ENCODE results near the gene IL3RA. TPM values are rescaled to one million over a fixed set of nuclear protein-coding genes. Genes with fewer than 3 reads are reported as not detected.
"Not testable (repeated sequence)": the region's sequence is repeated elsewhere in the genome, so short reads cannot be mapped to it uniquely, and the experiment has no call there.

Gene IL3RA
- total RNA-seq, 4 donors from 2014 or later, result 5.0 to 19.1 (median 11.4) TPM

DNA sequence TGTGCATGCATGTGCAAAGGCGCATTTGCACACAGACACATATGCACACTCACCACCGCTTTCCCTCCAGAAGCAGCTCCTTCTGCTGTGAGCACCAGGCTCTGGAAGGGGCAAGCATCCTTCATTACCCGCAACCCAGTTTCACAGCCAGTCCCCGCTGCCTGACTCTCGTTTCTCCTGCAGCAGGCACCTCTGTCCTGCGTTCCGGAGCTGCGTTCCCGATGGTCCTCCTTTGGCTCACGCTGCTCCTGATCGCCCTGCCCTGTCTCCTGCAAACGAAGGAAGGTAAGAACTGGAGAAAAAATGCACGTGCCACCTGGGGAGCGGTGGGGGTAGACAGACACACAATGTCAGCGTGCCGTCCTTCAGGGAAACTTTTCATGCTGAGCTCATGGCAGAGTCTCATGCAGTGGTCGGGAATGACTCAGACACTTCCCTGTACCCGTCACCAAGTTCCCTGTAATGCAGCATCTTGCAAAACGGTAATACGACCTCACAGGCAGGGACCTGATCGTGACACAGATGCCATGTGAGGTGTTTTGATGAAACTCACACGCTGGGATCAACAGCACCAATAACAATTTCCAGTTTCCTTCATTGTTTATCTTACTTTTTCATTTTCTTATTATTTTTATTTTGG lies 5.1 kb downstream of the IL3RA start:
- no peak for DNase-seq (ENCODE audit: extremely low spot score)
- Histone ChIP-seq H3K4me3 (no peak overlapping the region), H3K4me1 (no peaks in the 10 kb centered on the region), H3K9me3 (peaks cover 0 to 8% (median 2%) of the 10 kb centered on the region in 4 donors), H3K36me3 (peaks cover 0 to 28% (median 5%) of the 10 kb centered on the region in 4 donors), H3K27ac (replicated peaks in 1 of 4) (no peak overlapping the region), H3K27me3 (no peaks in the 10 kb centered on the region)
- intact Hi-C loops (cut with DNase I), result no loop called here
- WGBS, result 82% methylated on average over 22 of the region's 22 CpGs
- TF ChIP-seq, protein P1, sequence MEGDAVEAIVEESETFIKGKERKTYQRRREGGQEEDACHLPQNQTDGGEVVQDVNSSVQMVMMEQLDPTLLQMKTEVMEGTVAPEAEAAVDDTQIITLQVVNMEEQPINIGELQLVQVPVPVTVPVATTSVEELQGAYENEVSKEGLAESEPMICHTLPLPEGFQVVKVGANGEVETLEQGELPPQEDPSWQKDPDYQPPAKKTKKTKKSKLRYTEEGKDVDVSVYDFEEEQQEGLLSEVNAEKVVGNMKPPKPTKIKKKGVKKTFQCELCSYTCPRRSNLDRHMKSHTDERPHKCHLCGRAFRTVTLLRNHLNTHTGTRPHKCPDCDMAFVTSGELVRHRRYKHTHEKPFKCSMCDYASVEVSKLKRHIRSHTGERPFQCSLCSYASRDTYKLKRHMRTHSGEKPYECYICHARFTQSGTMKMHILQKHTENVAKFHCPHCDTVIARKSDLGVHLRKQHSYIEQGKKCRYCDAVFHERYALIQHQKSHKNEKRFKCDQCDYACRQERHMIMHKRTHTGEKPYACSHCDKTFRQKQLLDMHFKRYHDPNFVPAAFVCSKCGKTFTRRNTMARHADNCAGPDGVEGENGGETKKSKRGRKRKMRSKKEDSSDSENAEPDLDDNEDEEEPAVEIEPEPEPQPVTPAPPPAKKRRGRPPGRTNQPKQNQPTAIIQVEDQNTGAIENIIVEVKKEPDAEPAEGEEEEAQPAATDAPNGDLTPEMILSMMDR (IDR thresholded peaks at IDR 0.05), result no peak
- TF ChIP-seq EP300 (IDR thresholded peaks at IDR 0.05) (no peak), POLR2A (IDR thresholded peaks at IDR 0.05; ENCODE audit: low read depth) (no peak), POLR2AphosphoS5 (IDR thresholded peaks at IDR 0.05) (no peak)

DNA sequence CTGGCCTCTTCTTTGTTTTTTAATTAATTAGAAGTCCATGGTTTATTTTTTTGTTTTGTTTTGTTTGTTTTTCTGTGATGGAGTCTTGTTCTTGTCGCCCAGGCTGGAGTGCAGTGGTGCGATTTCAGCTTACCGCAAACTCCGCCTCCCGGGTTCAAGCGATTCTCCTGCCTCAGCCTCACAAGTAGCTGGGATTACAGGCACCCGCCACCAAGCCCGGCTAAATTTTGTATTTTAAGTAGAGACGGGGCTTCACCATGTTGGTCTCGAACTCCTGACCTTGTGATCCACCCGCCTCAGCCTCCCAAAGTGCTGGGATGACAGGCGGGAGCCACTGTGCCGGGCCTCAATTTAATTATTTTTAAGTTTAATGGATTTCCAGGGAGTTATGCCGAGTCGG lies 13.0 kb downstream of the IL3RA start:
- H3K27me3 ChIP-seq; H3K4me3 ChIP-seq; H3K9me3 ChIP-seq; H3K27ac ChIP-seq (replicated peaks in 1 of 4); H3K4me1 ChIP-seq; DNase-seq (ENCODE audit: extremely low spot score): not testable (repeated sequence)
- peaks cover 0 to 43% (median 9%) of the 10 kb centered on the region in 4 donors for H3K36me3 ChIP-seq
- 92% methylated on average over 15 of the region's 15 CpGs for WGBS
- intact Hi-C loops (cut with DNase I), result loop anchor here (5.0 kb wide), 1 partner anchor 43 kb away; the partner anchor contains the start of gene SLC25A6

DNA sequence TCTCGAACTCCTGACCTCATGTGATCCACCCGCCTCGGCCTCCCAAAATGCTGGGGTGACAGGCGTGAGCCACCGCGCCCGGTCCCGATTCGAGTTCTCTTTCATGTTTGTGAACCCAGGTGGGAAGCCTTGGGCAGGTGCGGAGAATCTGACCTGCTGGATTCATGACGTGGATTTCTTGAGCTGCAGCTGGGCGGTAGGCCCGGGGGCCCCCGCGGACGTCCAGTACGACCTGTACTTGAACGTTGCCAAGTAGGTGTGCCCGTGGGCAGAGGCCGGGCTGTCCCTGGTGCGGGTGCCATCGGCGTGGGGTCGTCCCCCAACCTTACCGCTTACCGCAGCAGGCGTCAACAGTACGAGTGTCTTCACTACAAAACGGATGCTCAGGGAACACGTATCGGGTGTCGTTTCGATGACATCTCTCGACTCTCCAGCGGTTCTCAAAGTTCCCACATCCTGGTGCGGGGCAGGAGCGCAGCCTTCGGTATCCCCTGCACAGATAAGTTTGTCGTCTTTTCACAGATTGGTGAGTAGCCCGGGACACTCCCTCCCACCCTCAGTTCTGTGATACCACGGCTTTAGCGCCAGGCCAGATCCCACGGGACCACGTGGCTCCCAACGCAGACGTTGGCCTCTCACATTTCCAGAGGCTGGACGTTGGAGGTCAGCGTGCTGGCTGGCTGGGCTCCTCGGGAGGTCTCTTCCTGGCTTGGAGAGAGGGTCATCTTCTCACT lies 15.6 kb downstream of the IL3RA start:
- TF ChIP-seq, protein P1 (IDR thresholded peaks at IDR 0.05), result no peak
- TF ChIP-seq POLR2AphosphoS5 (IDR thresholded peaks at IDR 0.05) (peak in 1 of 2 donors; percentile 23), EP300 (IDR thresholded peaks at IDR 0.05) (no peak), POLR2A (IDR thresholded peaks at IDR 0.05; ENCODE audit: low read depth) (no peak)
- Histone ChIP-seq H3K4me3 (no peak overlapping the region), H3K36me3 (peaks cover 0 to 43% (median 7%) of the 10 kb centered on the region in 4 donors), H3K27ac (replicated peaks in 1 of 4) (no peak overlapping the region), H3K27me3 (no peaks in the 10 kb centered on the region), H3K4me1 (peaks cover 0 to 4% (median 3%) of the 10 kb centered on the region in 4 donors), H3K9me3 (no peaks in the 10 kb centered on the region)
- intact Hi-C loops (cut with DNase I), result no loop called here
- no peak for DNase-seq (ENCODE audit: extremely low spot score)
- 97% methylated on average over 49 of the region's 49 CpGs for WGBS

DNA sequence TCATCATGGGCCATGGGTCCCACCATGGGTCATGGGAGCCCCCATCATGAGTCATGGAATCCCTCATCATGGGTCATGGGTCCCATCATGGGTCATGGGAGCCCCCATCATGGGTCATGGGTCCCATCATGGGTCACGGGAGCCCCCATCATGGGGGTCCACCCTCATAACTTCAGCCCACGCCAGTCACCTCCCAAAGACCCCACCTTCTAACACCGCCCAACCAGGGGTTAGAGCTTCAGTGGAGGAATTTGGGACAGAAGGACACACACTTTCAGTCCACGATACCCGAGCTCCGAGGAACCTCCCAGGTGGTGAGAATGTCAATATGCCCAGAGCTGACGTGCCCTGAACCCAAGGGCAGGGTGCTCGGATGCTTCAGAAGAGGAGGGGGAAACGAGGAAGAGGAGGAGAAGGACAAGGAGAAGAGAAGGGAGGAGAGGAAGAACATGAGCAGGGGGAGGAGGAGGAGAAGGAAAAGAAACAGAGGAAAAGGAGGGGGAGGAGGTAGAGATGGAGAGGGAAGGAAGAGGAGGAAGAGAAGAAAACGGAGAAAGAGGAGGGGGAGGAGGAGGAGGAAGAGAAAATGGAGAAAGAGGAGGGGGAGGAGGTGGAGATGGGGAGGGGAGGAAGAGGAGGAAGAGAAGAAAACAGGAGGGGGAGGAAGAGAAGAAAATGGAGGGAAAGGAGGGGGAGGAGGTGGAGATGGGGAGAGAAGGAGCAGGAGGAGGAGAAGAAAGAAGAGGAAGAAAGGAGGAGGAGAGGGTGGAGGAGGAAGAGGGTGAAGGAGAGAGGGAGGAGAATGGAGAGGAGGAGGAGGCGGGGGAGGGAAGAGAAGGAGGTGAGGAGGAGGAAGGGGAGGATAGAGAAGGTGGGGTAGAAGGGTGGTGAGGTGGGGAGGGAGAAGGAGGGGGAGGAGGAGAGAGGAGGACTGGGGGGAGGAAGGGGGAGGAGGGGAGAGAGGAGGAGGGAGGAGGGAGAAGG lies 17.7 kb downstream of the IL3RA start:
- peaks cover 0 to 4% (median 3%) of the 10 kb centered on the region in 4 donors for H3K4me1 ChIP-seq
- no peak overlapping the region for H3K27ac ChIP-seq (replicated peaks in 1 of 4)
- H3K36me3 ChIP-seq, result peaks cover 14 to 61% (median 23%) of the 10 kb centered on the region in 4 donors
- H3K27me3 ChIP-seq, result no peaks in the 10 kb centered on the region
- H3K4me3 ChIP-seq, result no peak overlapping the region
- TF ChIP-seq EP300 (IDR thresholded peaks at IDR 0.05) (no peak), POLR2A (IDR thresholded peaks at IDR 0.05; ENCODE audit: low read depth) (no peak), POLR2AphosphoS5 (IDR thresholded peaks at IDR 0.05) (no peak)
- TF ChIP-seq, protein P1 (IDR thresholded peaks at IDR 0.05), result no peak
- no peak for DNase-seq (ENCODE audit: extremely low spot score)
- WGBS, result 88% methylated on average over 11 of the region's 11 CpGs
- H3K9me3 ChIP-seq, result peaks cover 0 to 10% (median 8%) of the 10 kb centered on the region in 4 donors
- intact Hi-C loops (cut with DNase I), result no loop called here
